ENCODE data around the gene SULT1A2. TPM values are rescaled to one million over a fixed set of nuclear protein-coding genes. Genes with fewer than 3 reads are reported as not detected.

The SULT1A2 gene
- polyA plus RNA-seq, 2 of the 4 experiments (the other 2 are of a cell fraction): 0.06 to 0.09 TPM

GRCh38 chr16:28549301-28549899 lies 47.5 kb downstream of the SULT1A2 start:
- ATAC-seq (peak; percentile 51 to 55; a peak in 3 of 6 replicates), FAIRE-seq (no peak), DNase-seq (ENCODE audit: low read depth in 1 of 2, low spot score in 1 of 2) (peak; percentile 45 to 62)
- Histone ChIP-seq H3K27ac (0 out of 6 replicates have a peak overlapping the region, but pooled peaks of 1 of the 2 experiments have one; percentile 11), H3K4me1 (0 out of 3 replicates have a peak, but pooled peaks cover 4% of the 10 kb centered on the region), H3K4me3 (no peak overlapping the region), H3K4me2 (peak overlapping the region; percentile 45; the same call in 2 of the 3 replicates), H3K9me3 (no peaks in the 10 kb centered on the region)
- TF ChIP-seq HOXB5 (CRISPR knock-in tag; IDR thresholded peaks at IDR 0.05) (no peak), MYC (IDR thresholded peaks at IDR 0.05; ENCODE audit: borderline replicate concordance, low read length) (no peak), RAD21 (conservative IDR thresholded peaks at IDR 0.05 in 1 of 2, IDR thresholded peaks at IDR 0.05 in 1 of 2) (peak; percentile 86 to 94), RFX5 (IDR thresholded peaks at IDR 0.05) (no peak), CBX2 (IDR thresholded peaks at IDR 0.05; ENCODE audit: borderline replicate concordance, low read depth) (no peak), TP53 (CRISPR knock-in tag; IDR thresholded peaks at IDR 0.05) (no peak), SMC3 (IDR thresholded peaks at IDR 0.05) (peak; percentile 82), ZSCAN20 (CRISPR knock-in tag; IDR thresholded peaks at IDR 0.05) (no peak)
- TF ChIP-seq, protein P1, sequence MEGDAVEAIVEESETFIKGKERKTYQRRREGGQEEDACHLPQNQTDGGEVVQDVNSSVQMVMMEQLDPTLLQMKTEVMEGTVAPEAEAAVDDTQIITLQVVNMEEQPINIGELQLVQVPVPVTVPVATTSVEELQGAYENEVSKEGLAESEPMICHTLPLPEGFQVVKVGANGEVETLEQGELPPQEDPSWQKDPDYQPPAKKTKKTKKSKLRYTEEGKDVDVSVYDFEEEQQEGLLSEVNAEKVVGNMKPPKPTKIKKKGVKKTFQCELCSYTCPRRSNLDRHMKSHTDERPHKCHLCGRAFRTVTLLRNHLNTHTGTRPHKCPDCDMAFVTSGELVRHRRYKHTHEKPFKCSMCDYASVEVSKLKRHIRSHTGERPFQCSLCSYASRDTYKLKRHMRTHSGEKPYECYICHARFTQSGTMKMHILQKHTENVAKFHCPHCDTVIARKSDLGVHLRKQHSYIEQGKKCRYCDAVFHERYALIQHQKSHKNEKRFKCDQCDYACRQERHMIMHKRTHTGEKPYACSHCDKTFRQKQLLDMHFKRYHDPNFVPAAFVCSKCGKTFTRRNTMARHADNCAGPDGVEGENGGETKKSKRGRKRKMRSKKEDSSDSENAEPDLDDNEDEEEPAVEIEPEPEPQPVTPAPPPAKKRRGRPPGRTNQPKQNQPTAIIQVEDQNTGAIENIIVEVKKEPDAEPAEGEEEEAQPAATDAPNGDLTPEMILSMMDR (IDR thresholded peaks at IDR 0.05): peak; percentile 79
- ChIA-PET POLR2A (no interaction called here), CTCF (interaction anchor here (0.7 to 2.8 kb wide), 19 partner anchors 9 to 274 kb away, joined by 3 to 11 read pairs (median 5); partner anchors contain the start of gene NUPR1)
- 27% methylated on average over 11 of the region's 11 CpGs for WGBS (ENCODE audit: missing lambda C conversion rate)

GRCh38 chr16:28548306-28548802 lies 48.5 kb downstream of the SULT1A2 start:
- 77% methylated on average over 12 of the region's 14 CpGs for WGBS (ENCODE audit: missing lambda C conversion rate)
- FAIRE-seq (no peak), DNase-seq (ENCODE audit: low read depth in 1 of 2, low spot score in 1 of 2) (no peak), ATAC-seq (no peak)
- Histone ChIP-seq H3K4me3 (no peak overlapping the region), H3K4me1 (0 out of 3 replicates have a peak, but pooled peaks cover 4% of the 10 kb centered on the region), H3K4me2 (no peak overlapping the region), H3K27ac (no peak overlapping the region), H3K9me3 (no peaks in the 10 kb centered on the region)
- POLR2A ChIA-PET: no interaction called here
- CTCF ChIA-PET: interaction anchor here (0.6 to 2.8 kb wide), 7 partner anchors 11 to 265 kb away, joined by 3 to 11 read pairs (median 7); no protein-coding TSS in a partner anchor
- TF ChIP-seq, protein P2, sequence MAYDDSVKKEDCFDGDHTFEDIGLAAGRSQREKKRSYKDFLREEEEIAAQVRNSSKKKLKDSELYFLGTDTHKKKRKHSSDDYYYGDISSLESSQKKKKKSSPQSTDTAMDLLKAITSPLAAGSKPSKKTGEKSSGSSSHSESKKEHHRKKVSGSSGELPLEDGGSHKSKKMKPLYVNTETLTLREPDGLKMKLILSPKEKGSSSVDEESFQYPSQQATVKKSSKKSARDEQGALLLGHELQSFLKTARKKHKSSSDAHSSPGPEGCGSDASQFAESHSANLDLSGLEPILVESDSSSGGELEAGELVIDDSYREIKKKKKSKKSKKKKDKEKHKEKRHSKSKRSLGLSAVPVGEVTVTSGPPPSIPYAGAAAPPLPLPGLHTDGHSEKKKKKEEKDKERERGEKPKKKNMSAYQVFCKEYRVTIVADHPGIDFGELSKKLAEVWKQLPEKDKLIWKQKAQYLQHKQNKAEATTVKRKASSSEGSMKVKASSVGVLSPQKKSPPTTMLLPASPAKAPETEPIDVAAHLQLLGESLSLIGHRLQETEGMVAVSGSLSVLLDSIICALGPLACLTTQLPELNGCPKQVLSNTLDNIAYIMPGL (CRISPR knock-in tag; IDR thresholded peaks at IDR 0.05; ENCODE audit: borderline replicate concordance): no peak
- TF ChIP-seq, protein P3, sequence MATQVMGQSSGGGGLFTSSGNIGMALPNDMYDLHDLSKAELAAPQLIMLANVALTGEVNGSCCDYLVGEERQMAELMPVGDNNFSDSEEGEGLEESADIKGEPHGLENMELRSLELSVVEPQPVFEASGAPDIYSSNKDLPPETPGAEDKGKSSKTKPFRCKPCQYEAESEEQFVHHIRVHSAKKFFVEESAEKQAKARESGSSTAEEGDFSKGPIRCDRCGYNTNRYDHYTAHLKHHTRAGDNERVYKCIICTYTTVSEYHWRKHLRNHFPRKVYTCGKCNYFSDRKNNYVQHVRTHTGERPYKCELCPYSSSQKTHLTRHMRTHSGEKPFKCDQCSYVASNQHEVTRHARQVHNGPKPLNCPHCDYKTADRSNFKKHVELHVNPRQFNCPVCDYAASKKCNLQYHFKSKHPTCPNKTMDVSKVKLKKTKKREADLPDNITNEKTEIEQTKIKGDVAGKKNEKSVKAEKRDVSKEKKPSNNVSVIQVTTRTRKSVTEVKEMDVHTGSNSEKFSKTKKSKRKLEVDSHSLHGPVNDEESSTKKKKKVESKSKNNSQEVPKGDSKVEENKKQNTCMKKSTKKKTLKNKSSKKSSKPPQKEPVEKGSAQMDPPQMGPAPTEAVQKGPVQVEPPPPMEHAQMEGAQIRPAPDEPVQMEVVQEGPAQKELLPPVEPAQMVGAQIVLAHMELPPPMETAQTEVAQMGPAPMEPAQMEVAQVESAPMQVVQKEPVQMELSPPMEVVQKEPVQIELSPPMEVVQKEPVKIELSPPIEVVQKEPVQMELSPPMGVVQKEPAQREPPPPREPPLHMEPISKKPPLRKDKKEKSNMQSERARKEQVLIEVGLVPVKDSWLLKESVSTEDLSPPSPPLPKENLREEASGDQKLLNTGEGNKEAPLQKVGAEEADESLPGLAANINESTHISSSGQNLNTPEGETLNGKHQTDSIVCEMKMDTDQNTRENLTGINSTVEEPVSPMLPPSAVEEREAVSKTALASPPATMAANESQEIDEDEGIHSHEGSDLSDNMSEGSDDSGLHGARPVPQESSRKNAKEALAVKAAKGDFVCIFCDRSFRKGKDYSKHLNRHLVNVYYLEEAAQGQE (IDR thresholded peaks at IDR 0.05): no peak
- TF ChIP-seq SREBF2 (IDR thresholded peaks at IDR 0.05) (no peak), ZNF302 (CRISPR knock-in tag; IDR thresholded peaks at IDR 0.05) (no peak), RNF2 (IDR thresholded peaks at IDR 0.05; ENCODE audit: borderline replicate concordance, low read depth) (no peak), FOSB (CRISPR knock-in tag; IDR thresholded peaks at IDR 0.05) (no peak), MAFK (IDR thresholded peaks at IDR 0.05; ENCODE audit: partially characterized antibody) (no peak), CHD2 (IDR thresholded peaks at IDR 0.05; ENCODE audit: low read length, partially characterized antibody) (no peak), ZC3H11A (IDR thresholded peaks at IDR 0.05) (no peak)
